ENCODE measurements around the gene CTSW. TPM values are rescaled to one million over a fixed set of nuclear protein-coding genes. Genes with fewer than 3 reads are reported as not detected.
A peak's percentile ranks its signal among the peaks of the same experiment; 100 is the strongest.

The CTSW gene
- polyA plus RNA-seq, 1 experiment, result not detected

- TF ChIP-seq CTCF (IDR thresholded peaks at IDR 0.05; ENCODE audit: low read depth, low read length), result no peak
- DNase-seq (ENCODE audit: low read depth, low spot score), result no peak
- POLR2A ChIA-PET, result interaction anchor here (1.3 to 2.2 kb wide), 4 partner anchors 14 to 21 kb away, joined by 5 to 37 read pairs (median 12); partner anchors contain the start of genes CCDC85B, CFL1, FIBP and MUS81
- Histone ChIP-seq H3K9me3 (ENCODE audit: control insufficient read depth, insufficient read depth, low read length) (no peaks in the 10 kb centered on the region; the same call in 1 of the 2 replicates), H3K4me3 (ENCODE audit: low read depth, low read length) (peak within 1 kb of the TSS; percentile 76), H3K27me3 (ENCODE audit: control insufficient read depth, insufficient read depth, low read length) (no peaks in the 10 kb centered on the region), H3K27ac (ENCODE audit: low read depth, low read length) (peak within 1 kb of the TSS; percentile 83)
- CTCF ChIA-PET, result interaction anchor here (1.8 to 3.4 kb wide), 5 partner anchors 12 to 16 kb away, joined by 15 to 51 read pairs (median 18); partner anchors contain the start of genes FIBP and MUS81
Observed at GRCh38 chr11:65872586-65873317, 6.9 kb upstream of the CTSW start, which contains the start of gene EFEMP2. Gene EFEMP2 (minus strand): TSS chr11:65872800. CDS start chr11:65872354, 446 bp downstream.

- H3K27ac ChIP-seq (ENCODE audit: low read depth, low read length), result peak overlapping the region; percentile 68
- TF ChIP-seq CTCF (IDR thresholded peaks at IDR 0.05; ENCODE audit: low read depth, low read length), result no peak
- H3K27me3 ChIP-seq (ENCODE audit: control insufficient read depth, insufficient read depth, low read length), result no peaks in the 10 kb centered on the region
- POLR2A ChIA-PET, result interaction anchor here (0.6 to 0.7 kb wide), 2 partner anchors 14 to 15 kb away, joined by 3 read pairs; partner anchors contain the start of genes CFL1 and MUS81
- peak overlapping the region; percentile 76 for H3K4me3 ChIP-seq (ENCODE audit: low read depth, low read length)
- DNase-seq (ENCODE audit: low read depth, low spot score), result peak; percentile 78
- CTCF ChIA-PET, result interaction anchor here (0.6 to 3.4 kb wide), 4 partner anchors 11 to 262 kb away, joined by 3 to 51 read pairs (median 24); partner anchors contain the start of genes FIBP and MUS81
- no peaks in the 10 kb centered on the region; the same call in 1 of the 2 replicates for H3K9me3 ChIP-seq (ENCODE audit: control insufficient read depth, insufficient read depth, low read length)
Observed at GRCh38 chr11:65873318-65874156, 6.1 kb upstream of the CTSW start.

GRCh38 chr11:65880027-65880426 lies 390 bp downstream of the CTSW start:
- TF ChIP-seq CTCF (IDR thresholded peaks at IDR 0.05; ENCODE audit: low read depth, low read length), result no peak
- H3K27ac ChIP-seq (ENCODE audit: low read depth, low read length), result no peak overlapping the region
- DNase-seq (ENCODE audit: low read depth, low spot score), result no peak
- no peaks in the 10 kb centered on the region for H3K27me3 ChIP-seq (ENCODE audit: control insufficient read depth, insufficient read depth, low read length)
- ChIA-PET CTCF (interaction anchor here (0.6 to 3.4 kb wide), 2 partner anchors 8 to 100 kb away, joined by 4 to 25 read pairs; partner anchors contain the start of gene FIBP), POLR2A (interaction anchor here (0.7 to 1.0 kb wide), 2 partner anchors 9 to 227 kb away, joined by 3 to 4 read pairs; no protein-coding TSS in a partner anchor)
- H3K4me3 ChIP-seq (ENCODE audit: low read depth, low read length), result no peak overlapping the region
- no peaks in the 10 kb centered on the region for H3K9me3 ChIP-seq (ENCODE audit: control insufficient read depth, insufficient read depth, low read length)

- Histone ChIP-seq H3K4me3 (ENCODE audit: low read depth, low read length) (no peak overlapping the region), H3K9me3 (ENCODE audit: control insufficient read depth, insufficient read depth, low read length) (no peaks in the 10 kb centered on the region), H3K27ac (ENCODE audit: low read depth, low read length) (no peak overlapping the region), H3K27me3 (ENCODE audit: control insufficient read depth, insufficient read depth, low read length) (no peaks in the 10 kb centered on the region)
- DNase-seq (ENCODE audit: low read depth, low spot score), result no peak
- no peak for TF ChIP-seq CTCF (IDR thresholded peaks at IDR 0.05; ENCODE audit: low read depth, low read length)
- ChIA-PET POLR2A (interaction anchor here (0.7 to 1.0 kb wide), 4 partner anchors 10 to 228 kb away, joined by 3 to 4 read pairs (median 4); no protein-coding TSS in a partner anchor), CTCF (interaction anchor here (0.6 to 1.4 kb wide), 2 partner anchors 101 to 108 kb away, joined by 3 to 4 read pairs; no protein-coding TSS in a partner anchor)
Observed at GRCh38 chr11:65880844-65881421, 1.3 kb downstream of the CTSW start.
